ENCODE data around the gene LRRC74A.
A peak's percentile ranks its signal among the peaks of the same experiment; 100 is the strongest.

LRRC74A gene

DNA sequence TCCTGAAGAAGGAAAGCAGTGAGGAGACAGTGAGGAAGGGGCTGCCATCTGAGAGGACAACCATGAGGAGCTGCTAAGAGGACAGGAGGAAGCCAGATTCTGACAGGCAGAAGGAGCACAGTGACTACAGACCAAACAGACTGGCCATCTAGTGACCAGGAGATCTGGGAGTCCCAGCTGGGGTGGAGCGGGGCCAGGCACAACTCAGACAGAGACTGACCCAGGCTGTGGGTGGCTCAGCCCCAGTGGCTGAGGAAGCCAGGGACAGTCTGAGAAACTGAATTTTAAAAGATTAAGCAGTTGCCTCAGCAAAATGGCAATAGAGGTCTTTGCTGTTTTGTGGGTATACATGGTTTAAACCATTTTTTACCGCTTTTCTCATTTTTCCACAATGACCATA lies 28.9 kb downstream of the LRRC74A start:
- no peak for DNase-seq

DNA sequence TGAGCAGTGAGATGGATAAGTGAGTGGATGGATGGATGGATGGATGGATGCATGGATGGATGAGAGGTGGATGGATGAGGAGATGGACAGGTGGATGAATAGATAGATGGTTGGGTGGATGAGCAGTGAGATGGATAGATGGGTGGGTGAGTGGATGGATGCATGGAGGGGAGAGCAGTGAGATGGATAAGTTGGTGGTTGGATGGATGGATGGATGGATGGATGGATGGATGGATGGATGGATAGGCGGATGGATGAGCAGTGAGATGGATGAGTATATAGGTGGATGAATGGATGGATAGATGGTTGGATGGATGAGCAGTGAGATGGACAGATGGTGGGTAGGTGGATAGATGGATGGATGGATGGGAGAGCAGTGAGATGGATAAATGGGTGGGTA lies 30.6 kb downstream of the LRRC74A start:
- no peak for DNase-seq

DNA sequence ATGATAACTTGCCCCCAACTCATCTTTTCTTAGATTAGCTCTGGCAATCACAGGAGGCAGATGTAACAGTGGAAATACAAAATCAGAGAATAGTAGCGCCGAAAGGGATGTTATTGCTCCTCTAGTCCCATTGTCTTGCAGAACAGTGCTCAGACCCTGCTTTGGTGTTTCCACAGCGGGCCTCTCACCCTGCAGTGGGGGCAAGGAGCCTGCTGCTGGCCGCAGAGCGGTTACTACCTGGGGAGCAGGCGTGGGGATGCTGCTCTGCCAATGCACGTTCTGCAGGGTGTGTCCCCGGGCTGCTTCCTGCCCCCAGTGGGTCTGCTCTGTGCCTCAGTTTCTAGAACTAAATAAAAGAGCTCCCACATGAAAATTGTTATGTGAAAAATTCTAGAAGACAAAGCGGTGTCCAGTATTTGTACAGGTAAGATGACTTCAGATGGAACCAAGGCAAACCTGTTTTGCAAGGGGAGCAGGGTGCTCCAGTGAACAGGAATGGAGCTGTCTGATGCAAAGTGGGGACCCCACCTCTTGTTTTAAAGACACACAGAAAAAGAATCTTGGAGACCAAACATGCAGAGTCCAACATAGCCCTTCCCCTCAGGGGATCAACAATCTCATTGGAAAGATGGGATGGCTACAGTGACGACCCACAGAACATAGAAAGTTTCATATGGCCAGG lies 35.5 kb downstream of the LRRC74A start:
- DNase-seq = no peak

DNA sequence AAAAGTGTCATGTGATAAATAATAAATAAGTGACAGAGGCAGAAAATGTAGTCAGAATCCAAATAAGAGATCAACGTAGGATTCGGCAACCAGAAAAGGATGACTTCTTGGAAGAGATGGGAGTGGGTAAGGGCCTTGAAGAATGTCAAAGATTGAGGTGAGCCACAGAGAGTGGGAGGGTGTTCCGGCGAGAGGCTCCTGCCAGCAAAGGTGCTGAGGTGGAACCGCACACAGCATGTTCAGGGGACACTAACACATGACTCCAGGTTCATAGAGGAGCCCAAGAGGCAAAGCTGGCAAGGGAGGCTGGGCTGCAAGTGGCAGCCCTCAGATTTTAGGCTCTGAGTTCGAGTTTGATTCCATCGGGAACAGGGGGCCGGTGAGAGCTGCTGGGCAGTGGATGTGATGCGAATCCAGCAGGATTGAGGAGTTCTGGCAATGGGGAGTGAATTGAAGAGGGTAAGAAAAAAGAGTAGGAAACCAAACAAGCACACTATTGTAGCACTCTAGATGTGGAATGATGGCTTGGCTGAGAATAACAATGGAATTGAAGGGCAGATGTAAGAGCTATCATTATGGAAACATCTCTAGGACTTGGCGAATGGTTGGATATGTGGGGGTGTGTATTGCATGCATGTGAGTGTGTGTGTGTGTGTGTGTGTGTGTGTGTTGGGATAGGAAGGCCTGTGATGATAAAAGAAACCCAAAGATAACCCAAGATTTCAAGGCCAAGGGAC lies 36.5 kb downstream of the LRRC74A start:
- DNase-seq = no peak

DNA sequence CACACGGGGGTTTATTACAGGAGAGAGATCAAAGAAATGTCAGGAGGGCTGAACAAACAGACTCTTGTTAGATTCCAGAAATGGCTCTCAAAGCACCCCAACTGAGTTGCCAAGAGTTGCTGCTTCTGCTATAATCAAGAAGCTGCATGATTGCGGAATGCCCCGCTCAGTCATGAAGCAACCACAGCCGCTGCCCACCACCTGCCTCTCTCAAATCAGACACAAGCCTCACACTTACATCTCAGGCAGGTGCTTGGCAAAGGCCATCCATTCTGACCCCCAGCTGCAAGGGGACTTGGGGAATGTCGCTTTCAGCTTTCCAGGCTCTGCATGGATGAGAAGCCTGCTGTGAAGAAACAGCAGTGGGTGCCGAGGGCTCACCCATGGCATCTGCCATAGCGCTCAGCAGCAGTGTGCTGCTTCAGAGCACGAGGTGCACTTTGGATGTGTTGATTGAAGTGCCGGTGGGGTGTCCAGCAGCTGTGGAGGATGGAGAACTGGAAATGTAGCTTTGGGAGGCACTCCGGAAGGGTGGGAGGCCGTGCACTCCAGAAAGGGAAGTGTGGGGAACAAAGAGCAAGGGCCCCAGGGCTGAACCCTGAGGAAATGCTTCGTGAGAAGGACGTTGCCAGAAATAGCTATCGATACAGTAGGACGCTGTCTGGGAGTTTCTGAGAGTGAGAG lies 37.7 kb downstream of the LRRC74A start:
- no peak for DNase-seq

DNA sequence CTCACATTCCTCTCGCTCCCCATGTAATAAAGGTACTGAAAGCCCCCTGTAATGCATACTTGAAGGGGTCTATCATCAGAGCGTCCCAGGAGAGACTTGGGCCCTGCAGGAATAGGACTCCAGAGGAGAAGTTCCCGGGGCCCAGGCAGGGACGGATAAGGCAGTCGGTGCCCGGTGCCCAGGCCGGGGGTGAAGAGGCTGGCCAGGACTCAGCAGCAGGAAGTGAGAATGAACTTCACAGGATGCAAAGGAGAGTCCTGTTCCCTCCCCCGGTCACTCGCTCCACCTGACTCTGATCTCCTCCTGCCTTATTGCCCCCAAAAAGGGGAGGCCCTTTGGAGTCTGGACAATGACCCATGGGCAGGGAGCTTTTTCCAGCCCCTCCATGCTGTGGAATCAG lies 40.2 kb downstream of the LRRC74A start:
- DNase-seq = no peak

DNA sequence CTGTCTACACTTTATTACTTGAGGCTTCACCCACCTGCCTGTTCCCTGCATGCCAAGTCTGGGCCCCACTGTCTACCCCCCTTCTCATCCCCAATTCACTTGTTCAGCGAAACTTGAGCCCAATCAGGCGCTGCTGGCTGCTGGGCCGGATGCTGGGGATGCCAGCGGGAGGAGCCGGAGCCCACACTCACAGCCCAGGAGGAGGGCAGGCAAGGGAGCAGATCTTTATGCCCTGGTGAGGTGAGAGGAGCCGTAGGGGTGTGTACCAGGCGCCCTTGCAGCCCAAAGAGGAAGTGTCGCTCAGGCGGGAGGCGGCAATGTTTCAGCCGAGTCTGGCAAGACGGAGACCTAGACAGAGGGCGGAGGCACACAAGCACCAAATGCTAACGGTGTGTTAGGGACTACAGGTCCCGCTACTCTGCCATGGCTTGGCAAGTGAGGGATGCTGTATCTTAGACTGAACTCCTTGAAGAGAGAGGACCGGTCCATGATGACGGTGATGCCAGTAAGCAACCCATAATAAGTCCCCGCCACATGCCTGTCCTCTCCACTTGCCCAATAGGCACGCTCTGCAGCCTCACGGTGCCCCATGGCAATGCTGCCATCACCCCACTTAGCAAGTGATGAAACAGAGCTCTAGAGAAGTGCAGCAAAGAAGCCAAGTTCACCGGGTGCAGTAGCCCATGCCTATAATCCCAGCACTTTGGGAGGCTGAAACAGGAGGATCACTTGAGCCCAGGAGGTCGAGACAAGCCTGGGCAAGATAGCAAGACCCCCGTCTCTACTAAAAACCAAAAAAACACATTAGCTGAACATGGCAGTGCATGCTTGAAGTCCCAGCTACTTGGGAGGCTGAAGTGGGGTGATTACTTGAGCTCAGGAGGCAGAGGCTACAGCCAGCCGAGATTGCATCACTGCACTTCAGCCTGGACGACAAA lies 41.6 kb downstream of the LRRC74A start:
- peak; percentile 71 for DNase-seq

DNA sequence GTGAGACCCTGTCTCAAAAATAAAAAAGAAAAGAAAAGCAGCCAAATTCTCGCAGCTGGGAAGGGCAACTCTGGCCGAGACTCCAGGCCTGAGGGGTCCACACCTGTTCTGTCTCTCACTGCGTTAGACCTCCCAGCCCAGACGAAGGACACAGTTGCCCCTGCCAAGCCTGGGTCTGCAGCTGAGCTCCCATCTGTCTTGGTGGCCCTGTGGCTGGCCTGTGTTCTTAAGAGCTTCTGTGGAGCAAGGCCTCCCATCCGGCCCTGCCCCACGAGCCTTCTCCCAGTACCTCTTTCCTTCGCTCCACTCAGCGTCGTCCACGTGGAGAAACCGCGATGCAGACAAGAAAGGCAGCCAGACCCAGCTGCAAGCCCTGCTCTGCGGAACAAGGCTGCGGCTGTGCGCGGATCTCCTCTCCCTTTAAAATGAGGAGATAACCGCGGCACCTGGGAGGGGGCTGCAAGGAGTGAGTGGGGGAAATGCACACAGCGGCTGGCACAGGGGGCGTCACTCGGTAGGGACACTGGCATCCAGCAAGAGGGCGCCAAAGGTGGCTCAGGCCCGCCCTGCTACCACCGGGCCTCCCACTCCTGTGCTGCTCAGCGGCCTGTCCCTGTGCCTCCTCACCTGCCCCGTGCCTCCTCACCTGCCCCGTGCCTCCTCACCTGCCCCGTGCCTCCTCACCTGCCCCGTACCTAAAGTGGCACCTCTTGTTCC lies 42.4 kb downstream of the LRRC74A start:
- DNase-seq = no peak

DNA sequence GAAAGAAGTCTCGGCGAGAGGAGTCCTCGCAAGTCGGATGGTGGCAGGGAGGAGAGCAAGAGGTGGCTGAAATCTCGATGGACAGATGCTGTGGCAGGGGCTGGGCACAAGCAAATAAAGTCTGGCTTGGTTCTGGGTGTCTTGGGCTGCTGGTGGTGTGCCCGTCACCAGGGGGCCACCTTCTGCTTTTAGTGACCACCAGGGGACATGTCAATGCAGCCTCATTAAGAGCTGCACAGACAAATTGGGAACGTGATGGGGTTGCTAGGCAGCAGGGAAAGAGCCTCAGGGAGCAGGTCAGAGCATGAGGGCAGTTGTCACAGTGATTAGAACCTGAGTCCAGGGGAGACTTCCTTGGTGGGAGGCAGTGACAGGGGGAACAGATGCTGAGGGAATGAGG lies 44.0 kb downstream of the LRRC74A start:
- no peak for DNase-seq

DNA sequence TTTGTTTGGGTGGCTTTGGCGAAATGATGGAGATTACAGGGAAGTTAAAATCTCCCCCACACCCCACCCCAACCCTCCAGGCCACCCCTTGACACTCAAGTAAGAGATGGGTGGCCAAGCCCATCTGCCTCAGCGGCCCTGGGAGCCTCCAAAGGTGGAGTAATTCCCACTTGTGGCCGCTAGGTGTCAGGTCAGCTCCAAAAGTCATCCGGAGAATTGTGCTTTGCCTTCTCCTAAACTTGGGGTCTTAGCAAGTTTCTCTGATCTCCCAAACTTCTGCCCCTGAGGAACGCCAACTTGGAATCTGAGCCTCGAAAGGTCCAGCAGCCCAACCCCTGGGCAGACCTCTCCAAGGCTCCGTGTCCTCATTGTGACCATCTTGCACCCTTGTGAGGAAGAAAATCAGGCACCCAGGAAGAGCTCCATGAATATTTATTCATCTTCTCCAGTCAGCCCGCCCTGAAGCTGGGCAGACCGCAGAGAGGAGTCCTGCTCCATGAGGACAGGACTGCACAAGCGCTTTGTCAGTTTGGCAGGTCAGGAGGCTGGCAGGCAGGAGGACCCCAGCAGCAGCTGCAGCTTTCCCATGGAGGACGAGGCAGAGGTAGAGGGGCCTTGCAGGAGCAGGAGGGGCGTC lies 46.7 kb downstream of the LRRC74A start:
- DNase-seq = peak; percentile 74

DNA sequence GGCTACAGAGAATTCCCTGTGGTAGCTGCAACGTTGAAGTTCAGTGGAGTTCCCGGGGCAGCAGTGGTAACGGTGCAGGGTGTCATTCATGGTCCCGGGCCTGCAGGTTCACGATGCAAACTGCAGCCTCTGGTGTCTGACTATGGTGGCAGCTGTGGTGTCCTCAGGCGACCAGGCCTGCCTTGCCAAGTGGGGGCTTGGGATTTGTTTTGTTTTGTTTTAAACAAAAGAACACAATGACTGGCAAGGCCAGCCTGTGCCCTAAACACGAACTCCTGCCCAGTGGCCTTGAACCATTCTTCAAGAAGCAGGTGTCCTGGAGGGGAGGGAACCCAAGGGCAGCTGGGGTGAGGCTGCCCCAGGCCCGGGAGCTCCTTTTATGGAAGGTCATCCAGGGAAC lies 48.5 kb downstream of the LRRC74A start:
- DNase-seq = no peak

DNA sequence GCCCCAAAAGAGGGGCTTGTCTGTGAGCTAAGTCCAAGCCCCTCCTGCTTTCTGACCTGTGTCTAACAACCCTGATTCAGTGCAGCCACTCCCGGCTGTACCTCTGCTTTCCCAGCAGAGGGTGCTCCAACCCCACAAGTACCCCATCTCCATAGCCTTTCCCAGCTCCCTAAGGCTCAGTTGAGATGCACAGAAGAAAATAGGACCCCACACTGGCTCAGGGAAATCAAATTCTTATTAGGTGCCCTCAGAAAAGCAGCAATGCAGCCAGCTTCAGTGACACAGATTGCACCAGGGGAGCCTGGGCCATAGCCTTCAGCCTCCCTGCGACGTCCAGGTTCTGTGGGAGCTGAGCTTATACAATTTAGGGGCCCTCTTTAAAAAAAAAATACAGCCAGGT lies 49.9 kb downstream of the LRRC74A start:
- peak; percentile 63 for DNase-seq

DNA sequence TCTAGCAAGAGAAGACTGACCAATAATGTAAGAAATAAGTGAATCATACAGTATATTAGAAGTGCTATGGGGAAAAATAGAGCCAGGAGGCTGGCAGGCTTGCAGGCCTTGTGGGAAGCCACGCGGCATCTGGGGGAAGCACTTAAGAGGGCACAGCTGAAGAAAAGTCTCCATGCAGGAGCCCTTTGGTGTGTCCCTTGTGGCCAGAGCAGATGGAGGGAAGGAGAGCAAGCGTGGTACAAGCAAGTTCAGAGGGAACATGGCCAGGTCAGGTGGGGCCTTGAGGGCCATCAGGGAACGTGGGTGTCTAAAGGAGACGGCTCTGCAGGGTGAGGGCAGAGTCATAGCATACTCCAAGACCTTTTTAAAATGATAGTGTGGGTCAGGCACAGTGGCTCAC lies 51.7 kb downstream of the LRRC74A start:
- no peak for DNase-seq

DNA sequence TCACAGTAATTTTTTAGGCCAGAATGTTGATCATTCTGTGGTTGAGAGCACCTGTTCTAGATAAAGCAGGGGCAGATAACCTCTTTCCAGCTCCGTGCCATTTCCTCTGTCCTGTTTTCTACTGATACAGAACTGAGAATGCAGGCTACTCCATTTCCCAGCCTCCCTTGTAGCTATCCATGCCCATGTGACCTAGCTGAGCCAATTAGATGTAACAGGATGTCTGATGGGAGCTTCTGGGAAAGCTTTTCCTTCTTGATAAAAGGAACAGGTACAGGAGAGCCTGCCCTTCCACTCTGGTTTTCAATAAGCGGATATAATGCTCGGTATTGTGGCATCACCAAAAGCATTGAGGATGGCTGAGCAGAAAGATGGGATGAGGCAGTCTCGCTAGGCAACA lies 54.2 kb downstream of the LRRC74A start:
- no peak for DNase-seq

DNA sequence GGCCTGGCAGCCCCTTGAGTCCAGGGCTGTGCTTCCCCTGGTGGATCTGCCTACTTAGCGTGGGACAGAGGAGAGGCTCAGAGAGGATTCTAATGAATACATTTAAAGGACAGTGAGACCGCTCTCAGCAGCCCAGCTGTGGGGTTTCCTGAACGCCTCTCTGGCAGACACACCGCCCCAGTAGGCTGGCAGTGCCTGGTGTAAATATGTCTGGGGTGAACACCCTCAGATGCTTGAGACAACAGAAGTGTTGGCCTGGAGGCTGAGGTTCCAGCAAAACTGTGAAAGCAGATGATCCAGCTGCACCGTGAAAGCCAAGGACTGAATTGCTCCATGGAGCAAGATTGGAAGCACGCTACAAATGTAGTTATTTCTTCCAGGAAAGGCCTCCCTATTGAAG lies 55.1 kb downstream of the LRRC74A start:
- no peak for DNase-seq

DNA sequence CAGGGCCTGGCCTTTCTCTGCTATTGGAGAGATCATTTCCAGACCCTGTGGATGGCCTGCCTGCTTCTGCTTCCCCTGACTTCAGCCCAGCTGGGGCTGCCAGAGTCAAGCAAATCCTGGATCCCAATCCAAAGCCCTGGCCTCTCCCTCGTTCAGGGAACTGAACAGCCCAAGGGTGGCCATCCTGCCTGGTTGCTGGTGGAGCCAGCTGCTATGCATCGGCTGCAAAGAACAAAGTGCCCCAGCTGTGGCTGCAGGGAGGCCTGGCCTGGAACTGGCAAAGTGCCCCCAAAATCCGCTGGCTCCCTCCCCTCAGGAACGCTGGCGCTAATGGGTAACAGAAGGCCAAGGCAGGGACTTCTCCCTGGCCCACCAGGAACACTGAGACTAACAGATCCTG lies 56.4 kb downstream of the LRRC74A start:
- no peak for DNase-seq

DNA sequence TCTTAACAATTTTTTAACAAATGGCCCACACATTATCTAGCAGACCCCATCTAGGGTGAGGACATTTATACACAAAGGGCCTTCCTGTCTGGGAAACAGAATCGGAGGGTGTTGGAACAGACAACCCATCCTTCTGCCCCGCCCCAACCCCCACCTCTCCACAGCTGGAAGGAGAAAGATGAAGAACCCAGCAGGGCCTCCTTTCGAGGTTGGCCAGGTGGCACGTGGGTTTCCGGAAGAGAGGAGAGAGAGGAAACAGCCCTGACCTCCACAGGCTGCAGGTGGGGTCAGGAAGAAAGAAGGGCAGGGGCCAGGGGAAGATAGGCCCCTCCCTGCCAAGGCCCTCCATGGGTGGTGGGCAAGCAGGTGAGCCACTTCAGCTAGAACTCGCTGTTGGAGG lies 57.2 kb downstream of the LRRC74A start:
- DNase-seq = no peak

DNA sequence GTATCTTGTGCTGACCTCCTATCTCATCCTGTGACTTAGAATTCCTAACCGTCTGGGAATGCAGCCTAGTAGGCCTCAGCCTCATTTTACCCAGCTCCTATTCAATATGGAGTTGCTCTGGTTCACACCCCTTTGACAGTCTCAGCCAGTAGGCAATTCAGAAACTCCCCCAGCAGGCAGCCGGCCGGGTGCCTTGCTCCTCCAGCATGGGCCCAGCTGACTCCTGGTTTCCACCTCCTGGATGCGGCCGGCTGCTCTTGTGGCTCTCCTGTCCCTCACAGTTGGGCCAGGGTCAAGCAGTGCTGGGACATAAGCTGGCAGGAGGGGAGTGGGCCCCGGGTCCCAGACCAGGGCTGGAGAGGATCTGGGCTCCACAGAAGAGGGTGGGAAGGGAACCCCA lies 58.2 kb downstream of the LRRC74A start:
- no peak for DNase-seq

DNA sequence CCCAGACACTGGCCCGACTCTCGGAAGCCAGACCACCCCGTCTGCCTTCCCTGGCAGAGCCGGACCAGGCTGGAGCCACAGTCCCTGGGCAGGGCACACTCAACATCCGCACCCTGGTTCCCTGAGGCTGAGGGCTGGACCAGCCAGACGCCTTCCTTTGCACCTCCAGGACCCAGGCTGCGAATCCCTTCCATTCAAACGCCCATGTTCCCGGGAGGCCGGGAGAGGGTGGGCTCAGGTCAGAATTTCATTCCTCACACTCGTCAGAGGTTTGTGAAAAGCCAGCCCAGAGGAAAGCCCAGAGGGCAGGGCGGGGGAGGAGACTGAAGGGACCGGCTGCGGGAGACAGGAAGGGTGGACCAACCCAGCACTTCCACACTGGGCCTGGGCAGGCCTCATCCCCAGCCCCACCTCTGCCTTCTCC lies 58.7 kb downstream of the LRRC74A start:
- no peak for DNase-seq

DNA sequence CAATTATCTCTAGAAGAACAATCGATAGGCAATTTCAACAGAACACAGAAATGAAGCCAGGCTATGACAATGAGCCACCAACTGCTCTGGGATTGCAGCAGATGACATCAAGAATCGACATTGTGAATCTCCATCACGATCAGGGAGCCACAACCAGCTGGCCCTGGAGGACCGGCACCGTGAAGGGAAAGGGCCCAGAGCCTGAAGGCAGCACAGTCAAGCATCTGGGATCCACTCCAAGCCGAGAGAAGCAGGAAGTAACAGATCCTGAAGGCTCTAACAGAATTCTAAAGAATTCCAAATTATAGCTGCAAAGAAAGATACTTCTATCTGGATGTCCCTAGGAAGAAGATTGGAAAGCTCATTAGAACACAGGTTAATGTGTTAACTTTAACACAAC lies 61.0 kb downstream of the LRRC74A start:
- no peak for DNase-seq

DNA sequence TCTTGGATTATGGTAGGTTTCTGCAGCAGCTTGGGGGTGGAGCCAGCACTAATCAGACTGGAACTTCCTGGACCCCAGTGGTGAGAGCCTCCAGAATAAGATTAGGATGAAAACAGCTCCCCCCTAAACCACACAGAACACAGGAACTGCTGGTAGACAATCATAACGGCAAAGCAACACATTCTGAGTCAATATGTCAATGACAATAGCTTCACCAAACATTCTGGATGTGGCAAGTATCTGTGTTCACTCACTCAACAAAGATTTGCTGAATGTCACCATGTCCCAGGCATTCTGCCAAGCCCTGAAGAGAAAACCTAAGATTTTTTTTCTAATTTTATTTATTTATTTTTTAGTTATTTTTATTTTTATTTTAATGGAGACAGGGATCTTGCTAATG lies 65.2 kb downstream of the LRRC74A start:
- DNase-seq = no peak

DNA sequence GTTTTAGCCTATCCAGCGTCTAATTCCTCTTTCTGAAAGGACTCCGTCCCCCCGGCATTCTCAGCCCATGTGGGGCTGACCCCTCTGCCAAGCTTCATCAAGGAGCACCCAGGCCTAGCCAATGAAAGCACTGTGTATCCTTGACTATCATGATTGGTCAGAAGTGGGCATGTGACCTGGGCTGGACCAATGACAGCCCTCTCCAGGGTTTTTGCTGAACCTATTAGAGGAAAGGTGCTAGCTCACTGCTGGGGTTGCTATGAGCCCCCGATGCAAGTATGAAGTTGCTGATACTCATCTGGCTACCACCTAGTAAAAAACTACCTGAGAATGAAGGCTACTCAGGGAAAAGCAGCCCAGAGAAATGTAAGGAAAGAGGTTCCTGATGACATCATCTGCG lies 68.1 kb downstream of the LRRC74A start:
- DNase-seq = no peak

Data from CD4-positive, alpha-beta T cell treated with Interleukin-6 for 4 hours (primary cell).